Activated T-helper 9 cell treated with anti-CD3 and anti-CD28 coated beads, Interleukin-2, amount 50 U/mL, for 16 hours (primary cell): ENCODE measurements around the gene PDE6B.

Experiments used
- DNase-seq: peaks from one replicate; pipeline ENCODE4 v3.0.0-alpha.2; 2020; ENCODE audit warnings: low read depth

Gene PDE6B

GRCh38 chr4:600850-601515 is 24.4 kb upstream of the PDE6B start:
- no peak for DNase-seq

DNA sequence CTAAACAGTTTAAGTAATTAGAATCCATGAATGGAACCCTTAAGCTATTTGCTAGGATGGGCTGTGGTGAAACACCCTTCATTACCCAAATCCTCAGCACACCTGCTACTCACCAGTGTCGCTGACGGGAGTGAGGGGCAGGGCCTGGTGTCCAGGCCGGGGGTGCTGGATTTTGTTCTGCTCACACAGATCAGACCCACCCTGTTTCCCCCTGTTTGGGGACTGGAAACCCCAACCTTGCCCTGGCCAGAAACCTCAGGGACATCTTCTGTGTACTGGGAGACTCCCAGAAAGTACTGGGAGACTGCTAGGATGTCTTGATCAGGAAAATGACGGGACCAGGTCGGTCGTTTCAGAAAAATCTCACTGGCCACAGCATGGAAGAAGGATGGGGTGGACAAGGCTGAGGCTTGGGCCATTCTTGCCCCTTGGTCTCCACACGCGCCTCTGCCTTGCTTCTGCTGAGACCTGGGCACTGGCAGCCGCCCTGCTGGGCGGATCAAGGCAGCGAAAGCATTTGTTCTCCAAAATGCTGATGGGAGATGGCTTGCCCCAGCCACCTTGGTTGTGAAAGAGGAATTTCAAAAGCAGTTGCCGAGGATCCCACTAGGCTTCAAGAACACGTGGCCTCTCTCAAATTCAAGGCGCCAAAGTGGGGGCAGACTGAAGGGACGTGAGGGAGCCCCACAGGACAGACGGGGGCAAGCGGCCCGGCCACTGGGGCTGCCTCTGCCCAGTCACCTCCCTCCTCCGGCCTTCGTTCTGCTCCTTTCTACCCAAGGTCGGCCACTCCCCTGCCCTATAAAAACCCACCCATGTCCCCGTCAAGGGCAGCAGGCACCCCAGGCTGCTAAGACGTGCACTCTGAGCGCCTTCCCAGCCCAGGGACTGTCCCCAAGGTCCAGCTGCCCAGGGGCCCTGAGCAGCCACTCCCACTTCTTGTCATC is 23.5 kb upstream of the PDE6B start:
- DNase-seq, result no peak

DNA sequence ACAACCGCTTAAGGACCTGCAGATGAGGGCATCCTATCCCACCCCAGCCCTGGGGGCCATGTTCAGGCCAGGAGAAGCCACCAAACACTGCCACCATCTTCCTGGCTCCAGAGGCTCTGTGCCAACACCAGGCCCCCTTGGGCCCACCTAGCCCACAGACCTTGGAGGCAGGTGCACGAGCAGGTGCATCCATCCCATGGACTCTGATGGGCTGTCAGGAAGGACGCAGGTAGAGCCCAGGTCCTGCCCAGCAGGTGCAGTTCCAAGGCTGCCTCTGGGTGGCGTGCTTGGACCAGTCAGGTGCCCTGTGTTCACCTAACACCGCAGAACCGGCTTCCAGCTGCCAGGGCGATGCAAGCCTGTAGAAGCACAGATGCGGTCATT is 22.8 kb upstream of the PDE6B start:
- DNase-seq, result peak; percentile 30

- no peak for DNase-seq
Observed at GRCh38 chr4:604131-604530, 21.2 kb upstream of the PDE6B start.

GRCh38 chr4:605702-606425 is 19.5 kb upstream of the PDE6B start:
- no peak for DNase-seq

GRCh38 chr4:608236-608635 is 17.1 kb upstream of the PDE6B start:
- no peak for DNase-seq

GRCh38 chr4:609400-610050 is 15.8 kb upstream of the PDE6B start:
- no peak for DNase-seq

GRCh38 chr4:610411-611261 is 14.7 kb upstream of the PDE6B start:
- DNase-seq, result no peak

- no peak for DNase-seq
Observed at GRCh38 chr4:612052-612748, 13.2 kb upstream of the PDE6B start.

- no peak for DNase-seq
Observed at GRCh38 chr4:612749-613125, 12.6 kb upstream of the PDE6B start.

GRCh38 chr4:613126-613525 is 12.2 kb upstream of the PDE6B start:
- DNase-seq, result no peak

GRCh38 chr4:616091-616490 is 9.3 kb upstream of the PDE6B start:
- no peak for DNase-seq

DNA sequence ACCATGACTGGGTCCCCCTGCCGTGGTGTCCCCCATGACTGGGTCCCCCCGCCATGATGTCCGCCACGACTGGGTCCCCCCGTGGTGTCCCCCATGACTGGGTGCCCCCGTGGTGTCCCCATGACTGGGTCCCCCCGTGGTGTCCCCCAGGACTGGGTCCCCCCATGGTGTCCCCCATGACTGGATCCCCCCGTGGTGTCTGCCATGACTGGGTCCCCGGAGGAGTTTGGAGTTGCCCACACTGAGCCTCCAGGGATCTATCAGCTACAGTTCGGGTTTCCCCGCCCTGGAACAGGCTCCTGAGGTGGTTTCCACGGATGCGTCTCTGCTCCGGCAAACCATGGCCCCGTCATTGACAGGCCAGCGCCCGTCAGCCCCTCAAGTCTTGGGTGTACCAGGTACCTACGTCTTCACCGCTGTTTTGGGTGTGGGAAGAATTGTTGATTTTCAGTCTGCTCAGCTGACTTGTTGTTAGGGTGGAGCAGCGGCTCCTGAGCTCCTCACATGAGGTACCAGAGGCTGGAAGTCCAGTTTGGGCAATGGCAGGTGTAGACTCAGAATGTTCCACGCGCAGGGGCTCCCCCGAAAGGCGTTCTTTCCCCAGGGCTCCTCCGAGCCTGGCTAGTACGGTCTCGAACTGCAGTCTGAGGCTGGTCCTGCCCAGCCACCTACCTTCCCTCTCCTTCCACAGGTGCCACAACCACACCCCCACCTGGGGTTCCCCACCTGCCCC is 8.3 kb upstream of the PDE6B start:
- no peak for DNase-seq

GRCh38 chr4:617644-618641 is 7.4 kb upstream of the PDE6B start:
- no peak for DNase-seq

DNA sequence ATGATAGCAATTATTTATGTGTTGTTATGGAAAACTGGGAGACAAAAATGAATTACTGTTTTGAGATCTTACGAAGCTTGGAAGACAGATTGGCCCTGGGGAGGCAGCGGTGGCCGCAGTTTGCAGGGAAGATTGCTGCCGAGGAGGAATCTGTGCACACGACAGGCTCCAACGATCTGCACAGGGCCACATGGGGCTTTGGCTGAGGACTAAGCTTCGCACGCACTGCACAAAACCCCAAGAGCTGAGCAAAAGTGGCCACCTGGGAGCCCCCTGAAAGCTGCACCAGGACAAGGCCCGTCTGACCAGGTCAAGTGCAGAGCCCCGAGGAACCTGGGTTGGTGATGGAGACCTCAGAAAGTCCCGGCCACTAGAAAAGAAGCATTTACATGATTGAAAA is 5.2 kb upstream of the PDE6B start:
- DNase-seq, result no peak

DNA sequence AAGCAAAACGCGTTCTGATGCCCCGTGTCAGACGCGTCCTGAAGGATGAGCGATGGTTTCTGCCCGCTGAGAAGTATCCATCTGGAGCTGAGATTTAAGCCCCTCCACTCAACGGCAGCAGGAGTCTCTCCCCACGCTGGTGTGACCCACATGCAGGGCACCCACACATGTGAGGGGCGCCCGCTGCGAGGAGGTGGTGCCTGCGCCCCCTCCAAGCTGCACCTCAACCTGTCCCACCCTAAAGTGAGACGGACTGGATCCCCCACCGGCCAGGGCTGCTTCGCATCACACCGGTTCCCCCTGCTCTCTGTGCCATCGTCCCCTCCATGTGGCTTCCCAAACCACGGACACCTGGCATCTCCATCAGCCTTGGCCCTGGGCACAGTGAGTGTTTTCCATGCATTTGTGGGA is 4.5 kb upstream of the PDE6B start:
- DNase-seq, result no peak

GRCh38 chr4:621296-622070 is 3.9 kb upstream of the PDE6B start:
- DNase-seq, result no peak
